ENCODE results near the gene NOL3. TPM values are rescaled to one million over a fixed set of nuclear protein-coding genes. Genes with fewer than 3 reads are reported as not detected.

Gene NOL3
- total and polyA plus RNA-seq, 2 of the 4 experiments (the other 2 are of a cell fraction), result 6.1 to 17.2 TPM

GRCh38 chr16:67173808-67174705, 3.7 kb downstream of the NOL3 start:
- Histone ChIP-seq H3K4me1 (ENCODE audit: control insufficient read depth, insufficient read depth, low read length) (peaks cover 35% of the 10 kb centered on the region), H2AK5ac (ENCODE audit: low read depth, low read length) (peak overlapping the region; percentile 43; the same call in 1 of the 2 replicates), H3K27ac (ENCODE audit: insufficient read depth, low read length) (peak overlapping the region; percentile 36; the same call in 1 of the 2 replicates), H2BK5ac (ENCODE audit: low read depth, low read length, poor library complexity, severe bottlenecking) (peak overlapping the region; percentile 6), H4K91ac (ENCODE audit: insufficient read depth, low read depth, low read length) (peak overlapping the region; percentile 24; the same call in 1 of the 2 replicates), H3K23ac (ENCODE audit: low read depth, low read length) (peak overlapping the region; percentile 53; the same call in 1 of the 2 replicates), H3K9me3 (ENCODE audit: control insufficient read depth, insufficient read depth, low read length) (no peaks in the 10 kb centered on the region), H3K27me3 (ENCODE audit: control insufficient read depth, insufficient read depth, low read length) (no peaks in the 10 kb centered on the region), H2BK15ac (ENCODE audit: low read depth, low read length) (peak overlapping the region; percentile 4; the same call in 1 of the 3 replicates), H4K20me1 (ENCODE audit: insufficient read depth, low read length) (peaks cover 19% of the 10 kb centered on the region), H3K79me1 (ENCODE audit: low read depth in 1 of 2, low read length in 2 of 2) (peaks cover 17 to 45% of the 10 kb centered on the region in 2 experiments; a peak in 3 of 4 replicates), H3K9me1 (ENCODE audit: insufficient read depth, low read length) (peaks cover 20% of the 10 kb centered on the region), H2AFZ (replicated peaks; ENCODE audit: low read length, poor library complexity) (peak overlapping the region; percentile 93), H3K4ac (ENCODE audit: low read depth, low read length) (peak overlapping the region; percentile 51), H4K8ac (ENCODE audit: low read depth in 2 of 2, low read length in 2 of 2) (peak overlapping the region; percentile 36 to 72; a peak in 2 of 4 replicates), H3K14ac (replicated peaks; ENCODE audit: low read depth, low read length) (peak overlapping the region; percentile 54; the same call in 1 of the 2 replicates), H3K9ac (ENCODE audit: low read depth, low read length) (peak overlapping the region; percentile 7), H3K4me3 (ENCODE audit: insufficient read depth, low read depth, low read length) (peak overlapping the region; percentile 36), H3K4me2 (ENCODE audit: low read depth, low read length) (peak overlapping the region; percentile 76), H2BK120ac (ENCODE audit: low read depth, low read length) (no peak overlapping the region), H2AK9ac (replicated peaks; ENCODE audit: low read depth, low read length, poor library complexity) (peak overlapping the region; percentile 95), H3K56ac (ENCODE audit: extremely low read depth, insufficient read depth, low read length) (no peak overlapping the region), H3K18ac (ENCODE audit: low read depth, low read length) (peak overlapping the region; percentile 12), H4K5ac (ENCODE audit: low read depth, low read length) (peak overlapping the region; percentile 9; the same call in 1 of the 2 replicates), H3K36me3 (ENCODE audit: control insufficient read depth, insufficient read depth, low read length) (peaks cover 11% of the 10 kb centered on the region; the same call in 1 of the 2 replicates), H2BK20ac (ENCODE audit: low read depth, low read length) (no peak overlapping the region)
- ChIA-PET CTCF (interaction anchor here (1.1 kb wide), 1 partner anchor 18 kb away, joined by 4 read pairs; no protein-coding TSS in a partner anchor), POLR2A (ENCODE audit: unreplicated experiment) (no interaction called here)
- DNase-seq (peak; percentile 76), ATAC-seq (ENCODE audit: low read depth) (peak; percentile 73)
- TF ChIP-seq RFX5 (IDR thresholded peaks at IDR 0.05; ENCODE audit: low read depth, low read length) (no peak), MAZ (IDR thresholded peaks at IDR 0.05; ENCODE audit: borderline replicate concordance, low read depth, low read length) (no peak), CTCF (conservative IDR thresholded peaks at IDR 0.05; ENCODE audit: low read depth, low read length) (peak; percentile 38), USF2 (IDR thresholded peaks at IDR 0.05; ENCODE audit: low read depth, low read length) (0 out of 2 replicates have a peak, but pooled peaks have one; percentile 19), CEBPB (IDR thresholded peaks at IDR 0.05; ENCODE audit: low read depth, low read length) (no peak), BHLHE40 (IDR thresholded peaks at IDR 0.05; ENCODE audit: low read depth, low read length) (0 out of 2 replicates have a peak, but pooled peaks have one; percentile 5), MAFK (IDR thresholded peaks at IDR 0.05; ENCODE audit: low read depth, low read length) (no peak), SMC3 (IDR thresholded peaks at IDR 0.05; ENCODE audit: low read depth, low read length) (no peak), MXI1 (IDR thresholded peaks at IDR 0.05; ENCODE audit: borderline replicate concordance, low read depth, low read length) (peak; percentile 31; the same call in 1 of the 2 replicates), CHD1 (IDR thresholded peaks at IDR 0.05; ENCODE audit: low read depth, low read length) (no peak)
- 9% methylated on average over 29 of the region's 71 CpGs; no CpG with 5 or more reads in 1 of the 2 experiments for WGBS, 2 experiments (ENCODE audit: extremely low coverage in 2 of 2, insufficient read length in 1 of 2)
- dilution Hi-C loops (cut with HindIII; ENCODE audit: low sequenced_read_pairs, unreplicated experiment), result no loop called here
- in situ Hi-C loops (cut with MboI; ENCODE audit: low sequenced_read_pairs), result no loop called here
- intact Hi-C loops (cut with micrococcal nuclease), result no loop called here
- BruUV-seq (replicated peaks), result no TSS peak
